HepG2 (cell line): ENCODE data around the gene CKLF. TPM values are rescaled to one million over a fixed set of nuclear protein-coding genes. Genes with fewer than 3 reads are reported as not detected.

Source experiments
- ATAD3A ChIP-seq: sonication (generic); formaldehyde crosslinking; IDR thresholded peaks from 2 replicates; pipeline ENCODE4 v1.4.0; 2020; ENCODE audit warnings: missing genetic modification reagents
- CENPX ChIP-seq: sonication (generic); formaldehyde crosslinking; IDR thresholded peaks from 2 replicates; pipeline ENCODE4 v1.9.0; 2021; ENCODE audit warnings: mild to moderate bottlenecking, missing genetic modification reagents, moderate library complexity
- MZF1 ChIP-seq: sonication (generic); formaldehyde crosslinking; IDR thresholded peaks from 2 replicates; pipeline ENCODE4 v1.8.1; 2023; ENCODE audit warnings: mild to moderate bottlenecking, missing genetic modification reagents, borderline replicate concordance
- THYN1 ChIP-seq: sonication (generic); formaldehyde crosslinking; IDR thresholded peaks from 2 replicates; pipeline ENCODE4 v1.8.1; 2023; ENCODE audit warnings: low read depth, mild to moderate bottlenecking, moderate library complexity, missing genetic modification reagents, borderline replicate concordance
- TRIM24 ChIP-seq: sonication (generic); formaldehyde crosslinking; IDR thresholded peaks from 2 replicates; pipeline ENCODE4 v1.8.0; 2022; ENCODE audit warnings: mild to moderate bottlenecking, missing genetic modification reagents
- ZBTB1 ChIP-seq: sonication (generic); formaldehyde crosslinking; IDR thresholded peaks from 2 replicates; pipeline ENCODE4 v1.4.0; 2020; ENCODE audit warnings: missing genetic modification reagents, borderline replicate concordance
- ZFP36L1 ChIP-seq: sonication (generic); formaldehyde crosslinking; IDR thresholded peaks from 2 replicates; pipeline ENCODE4 v1.8.0; 2022; ENCODE audit warnings: mild to moderate bottlenecking, missing genetic modification reagents, moderate library complexity
- ZMYM2 ChIP-seq: sonication (generic); formaldehyde crosslinking; IDR thresholded peaks from 2 replicates; pipeline ENCODE4 v1.8.0; 2022; ENCODE audit warnings: mild to moderate bottlenecking, missing genetic modification reagents
- ZNF251 ChIP-seq: sonication (generic); formaldehyde crosslinking; IDR thresholded peaks from 2 replicates; pipeline ENCODE4 v1.9.0; 2021; ENCODE audit warnings: mild to moderate bottlenecking, missing genetic modification reagents
- ZNF281 ChIP-seq: sonication (generic); formaldehyde crosslinking; IDR thresholded peaks from 2 replicates; pipeline ENCODE4 v1.4.0; 2020; ENCODE audit warnings: missing genetic modification reagents, borderline replicate concordance
- ZNF556 ChIP-seq: sonication (generic); formaldehyde crosslinking; IDR thresholded peaks from 2 replicates; pipeline ENCODE4 v1.4.0; 2020; ENCODE audit warnings: mild to moderate bottlenecking, missing genetic modification reagents, borderline replicate concordance
- ZNF761 ChIP-seq: sonication (generic); formaldehyde crosslinking; conservative IDR thresholded peaks from 2 replicates; pipeline ENCODE4 v1.4.0; 2020; ENCODE audit warnings: mild to moderate bottlenecking, missing genetic modification reagents
- ZNF788 ChIP-seq: sonication (generic); formaldehyde crosslinking; IDR thresholded peaks from 2 replicates; pipeline ENCODE4 v1.5.0; 2020; ENCODE audit warnings: mild to moderate bottlenecking, missing genetic modification reagents, borderline replicate concordance
- ZSCAN20 ChIP-seq: sonication (generic); formaldehyde crosslinking; IDR thresholded peaks from 2 replicates; pipeline ENCODE4 v1.4.0; 2020; ENCODE audit warnings: missing genetic modification reagents, mild to moderate bottlenecking, borderline replicate concordance
- ZSCAN25 ChIP-seq: sonication (generic); formaldehyde crosslinking; IDR thresholded peaks from 2 replicates; pipeline ENCODE4 v1.8.0; 2022; ENCODE audit warnings: mild to moderate bottlenecking, missing genetic modification reagents
- polyA plus RNA-seq, 8 experiments: library from polyadenylated mRNA; depleted of rRNA in 3 of 8; stranded (reverse) in 7 of 8; unstranded in 1 of 8; fragments of >200 nt; fragmentation: Illumina TruSeq in 4 of 8; extraction: Trizol in 4 of 8; gene quantifications; 2 replicates each; pipeline versions ENCODE4 v1.2.1 to v1.2.3, GENCODE V29; 2011 to 2016; ENCODE audit warnings: low read depth in 4 of 8, missing spikeins in 1 of 8, mixed read lengths in 1 of 8; ENCODE audit not compliant: insufficient read depth in 1 of 8
- total RNA-seq, 5 experiments: library from RNA; depleted of rRNA; stranded (reverse); fragments of >200 nt; fragmentation: Illumina TruSeq; extraction: Trizol; gene quantifications; 2 replicates each; pipeline ENCODE4 v1.2.3, GENCODE V29; 2016; ENCODE audit warnings: low read depth in 1 of 5
- TF ChIP-seq, protein P1 (sequence below): IDR thresholded peaks from 2 replicates; pipeline ENCODE4 v1.6.1; 2012; ENCODE audit warnings: low read depth, low read length, improper control_type of control experiment
- TF ChIP-seq, protein P2 (sequence below): IDR thresholded peaks from 2 replicates; pipeline ENCODE4 v1.6.1; 2016
- TF ChIP-seq, protein P3 (sequence below): sonication (generic); formaldehyde crosslinking; IDR thresholded peaks from 2 replicates; pipeline ENCODE4 v1.4.0; 2020; ENCODE audit warnings: mild to moderate bottlenecking, missing genetic modification reagents, borderline replicate concordance

The CKLF gene
- total and polyA plus RNA-seq, 2 of the 13 experiments (the other 11 are each of a cell fraction or from before 2014, with no cell fraction given) = 120 to 167 TPM

DNA sequence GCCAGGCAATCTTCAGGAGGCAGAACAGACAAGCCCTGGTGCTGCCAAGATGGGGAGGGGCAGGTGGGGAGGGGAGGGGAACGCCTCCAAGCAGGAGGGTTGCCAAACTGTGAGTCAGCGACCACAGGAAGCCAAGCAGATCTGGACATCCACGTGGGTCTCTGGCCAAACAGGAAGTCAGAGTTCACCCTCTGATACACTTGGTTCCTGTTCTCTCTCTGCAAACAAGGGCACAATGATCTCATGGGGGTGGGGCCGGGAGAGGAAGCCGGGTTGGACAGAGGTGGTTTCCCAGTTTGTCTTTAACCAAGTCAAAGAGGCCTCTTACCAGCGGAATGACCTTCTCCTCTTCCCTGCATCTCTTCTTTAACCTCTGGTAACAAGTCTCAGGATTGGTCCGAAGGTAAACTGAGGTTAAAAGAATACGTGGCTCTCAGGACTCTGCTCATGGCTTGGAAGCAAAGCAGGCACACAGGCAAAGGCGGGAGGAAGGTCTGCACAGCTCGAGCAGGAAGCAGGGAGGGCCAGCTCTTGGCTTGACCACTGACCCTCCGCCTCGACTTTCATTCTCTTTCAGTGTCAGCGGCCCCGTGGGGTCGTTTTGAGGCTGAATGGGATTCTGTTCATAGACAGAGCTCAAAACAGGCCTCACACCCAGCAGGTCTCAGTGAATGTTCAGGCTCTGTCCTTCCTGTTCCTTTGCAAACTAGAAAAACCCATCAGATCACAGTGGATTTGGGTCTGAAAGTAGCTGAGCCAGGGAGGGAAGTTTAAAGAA is 35.4 kb upstream of the CKLF start (continued):
- TF ChIP-seq, protein P1, sequence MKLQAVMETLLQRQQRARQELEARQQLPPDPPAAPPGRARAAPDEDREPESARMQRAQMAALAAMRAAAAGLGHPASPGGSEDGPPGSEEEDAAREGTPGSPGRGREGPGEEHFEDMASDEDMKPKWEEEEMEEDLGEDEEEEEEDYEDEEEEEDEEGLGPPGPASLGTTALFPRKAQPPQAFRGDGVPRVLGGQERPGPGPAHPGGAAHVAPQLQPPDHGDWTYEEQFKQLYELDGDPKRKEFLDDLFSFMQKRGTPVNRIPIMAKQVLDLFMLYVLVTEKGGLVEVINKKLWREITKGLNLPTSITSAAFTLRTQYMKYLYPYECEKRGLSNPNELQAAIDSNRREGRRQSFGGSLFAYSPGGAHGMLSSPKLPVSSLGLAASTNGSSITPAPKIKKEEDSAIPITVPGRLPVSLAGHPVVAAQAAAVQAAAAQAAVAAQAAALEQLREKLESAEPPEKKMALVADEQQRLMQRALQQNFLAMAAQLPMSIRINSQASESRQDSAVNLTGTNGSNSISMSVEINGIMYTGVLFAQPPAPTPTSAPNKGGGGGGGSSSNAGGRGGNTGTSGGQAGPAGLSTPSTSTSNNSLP = peak; percentile 48; the same call in 1 of the 2 replicates
- TF ChIP-seq THYN1 = 0 out of 2 replicates have a peak, but pooled peaks have one; percentile 40
- TF ChIP-seq ZMYM2 (CRISPR knock-in tag) = peak; percentile 59; the same call in 1 of the 2 replicates
- TF ChIP-seq ZSCAN20 (CRISPR knock-in tag) = 0 out of 2 replicates have a peak, but pooled peaks have one; percentile 54
- no peak for TF ChIP-seq ZNF761 (CRISPR knock-in tag)
- peak; percentile 91; the same call in 1 of the 2 replicates for TF ChIP-seq ZFP36L1 (CRISPR knock-in tag)
- no peak for TF ChIP-seq ATAD3A (CRISPR knock-in tag)
- no peak for TF ChIP-seq CENPX (CRISPR knock-in tag)
- TF ChIP-seq ZSCAN25 (CRISPR knock-in tag) = peak; percentile 87
- no peak for TF ChIP-seq MZF1 (CRISPR knock-in tag)
- peak; percentile 80; the same call in 1 of the 2 replicates for TF ChIP-seq ZNF556 (CRISPR knock-in tag)
- no peak for TF ChIP-seq ZBTB1
- peak; percentile 94; the same call in 1 of the 2 replicates for TF ChIP-seq ZNF788 (CRISPR knock-in tag)
- TF ChIP-seq ZNF251 (CRISPR knock-in tag) = no peak
- TF ChIP-seq, protein P2, sequence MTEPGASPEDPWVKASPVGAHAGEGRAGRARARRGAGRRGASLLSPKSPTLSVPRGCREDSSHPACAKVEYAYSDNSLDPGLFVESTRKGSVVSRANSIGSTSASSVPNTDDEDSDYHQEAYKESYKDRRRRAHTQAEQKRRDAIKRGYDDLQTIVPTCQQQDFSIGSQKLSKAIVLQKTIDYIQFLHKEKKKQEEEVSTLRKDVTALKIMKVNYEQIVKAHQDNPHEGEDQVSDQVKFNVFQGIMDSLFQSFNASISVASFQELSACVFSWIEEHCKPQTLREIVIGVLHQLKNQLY (CRISPR knock-in tag) = peak; percentile 97
- TF ChIP-seq TRIM24 (CRISPR knock-in tag) = no peak
- TF ChIP-seq ZNF281 (CRISPR knock-in tag) = peak; percentile 84
- TF ChIP-seq, protein P3, sequence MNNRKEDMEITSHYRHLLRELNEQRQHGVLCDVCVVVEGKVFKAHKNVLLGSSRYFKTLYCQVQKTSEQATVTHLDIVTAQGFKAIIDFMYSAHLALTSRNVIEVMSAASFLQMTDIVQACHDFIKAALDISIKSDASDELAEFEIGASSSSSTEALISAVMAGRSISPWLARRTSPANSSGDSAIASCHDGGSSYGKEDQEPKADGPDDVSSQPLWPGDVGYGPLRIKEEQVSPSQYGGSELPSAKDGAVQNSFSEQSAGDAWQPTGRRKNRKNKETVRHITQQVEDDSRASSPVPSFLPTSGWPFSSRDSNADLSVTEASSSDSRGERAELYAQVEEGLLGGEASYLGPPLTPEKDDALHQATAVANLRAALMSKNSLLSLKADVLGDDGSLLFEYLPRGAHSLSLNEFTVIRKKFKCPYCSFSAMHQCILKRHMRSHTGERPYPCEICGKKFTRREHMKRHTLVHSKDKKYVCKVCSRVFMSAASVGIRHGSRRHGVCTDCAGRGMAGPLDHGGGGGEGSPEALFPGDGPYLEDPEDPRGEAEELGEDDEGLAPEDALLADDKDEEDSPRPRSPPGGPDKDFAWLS (CRISPR knock-in tag) = no peak
